Aorta (tissue), 5 donors: ENCODE measurements around the gene ATF4. TPM values are rescaled to one million over a fixed set of nuclear protein-coding genes. Genes with fewer than 3 reads are reported as not detected.

Experiments
- ATAC-seq: fragments of 200-7000 bp; cut with Tn5 transposase; one replicate; pipeline ENCODE4 v1.9.1; 2022; ENCODE audit warnings: moderate library complexity; ENCODE audit not compliant: low FRiP score
- DNase-seq, 2 donors: peaks; one replicate each; pipeline ENCODE4 v3.0.0-alpha.2; 2020
- H3K27ac ChIP-seq, 2 donors: one replicate each; pipeline ENCODE4 v1.5.1; 2013; ENCODE audit warnings: low read length in 2 of 2, mild to moderate bottlenecking in 2 of 2, moderate library complexity in 2 of 2, control low read depth in 1 of 2, inconsistent platforms in 1 of 2, low read depth in 1 of 2
- H3K27me3 ChIP-seq, 2 donors: one replicate each; pipeline ENCODE4 v1.6.1; 2013; ENCODE audit warnings: control low read depth in 1 of 2, low read length in 1 of 2, mild to moderate bottlenecking in 1 of 2, moderate library complexity in 1 of 2; ENCODE audit not compliant: insufficient read depth in 2 of 2, control insufficient read depth in 1 of 2
- H3K36me3 ChIP-seq, 2 donors: one replicate each; pipeline ENCODE4 v1.6.1; 2013; ENCODE audit warnings: control low read depth in 1 of 2, low read length in 1 of 2, mild to moderate bottlenecking in 1 of 2; ENCODE audit not compliant: insufficient read depth in 2 of 2, control insufficient read depth in 1 of 2
- H3K4me1 ChIP-seq, 2 donors: one replicate each; pipeline ENCODE4 v1.6.1; 2013; ENCODE audit warnings: low read length in 2 of 2, control low read depth in 1 of 2, mild to moderate bottlenecking in 1 of 2, moderate library complexity in 1 of 2; ENCODE audit not compliant: insufficient read depth in 2 of 2, control insufficient read depth in 1 of 2
- H3K4me3 ChIP-seq, 2 donors: one replicate each; pipeline ENCODE4 v1.5.1; 2013; ENCODE audit warnings: low read length in 2 of 2, control low read depth in 1 of 2, mild to moderate bottlenecking in 1 of 2
- H3K9me3 ChIP-seq: one replicate; pipeline ENCODE4 v1.6.1; 2013; ENCODE audit warnings: mild to moderate bottlenecking, low read length; ENCODE audit not compliant: control insufficient read depth
- WGBS, 2 donors: extraction: QIAGEN DNeasy Blood & Tissue Kit; methylation state at CpG; one replicate each; pipeline ENCODE4 v1.1.7; 2013; 5-methylcytosine and 5-hydroxymethylcytosine counted together
- intact Hi-C, 2 donors: fragments of 100-400 bp; cut with DNase I; formaldehyde crosslinking; loops; one replicate each; pipeline versions ENCODE4 v1.14.2 to v1.15.0; 2022
- long read RNA-seq, 2 donors: library from polyadenylated mRNA; unstranded; transcript quantifications; one replicate each; pipeline ENCODE4 v2.0.0, GENCODE V29; 2020 to 2021
- polyA plus RNA-seq, 2 donors: library from polyadenylated mRNA; stranded (reverse); fragments of 200-250 nt; gene quantifications; one replicate each; pipeline ENCODE4 v1.2.3, GENCODE V29; 2013
- total RNA-seq, 2 donors: library from RNA; stranded (reverse); fragmentation: NEBNext Ultra II Directional; extraction: Animal tissue kit (Norgen Biotek cat#: 25700); gene quantifications; one replicate each; pipeline ENCODE4 v1.2.1, GENCODE V29; 2021
- donor health status: healthy with polysubstance abuse.
- donor health status: Bipolar disorder and iron deficiency.
- donor health status: DM: no; HTN: no; CAD: no.
- donor health status: DM: no; HTN: no; CAD: no.
- donor health status: DM: yes; HTN: yes; CAD: no.

ATF4 gene
- total RNA-seq (100 to 1,000 TPM; 305 to 381 TPM), polyA plus RNA-seq (100 to 1,000 TPM; 515 to 759 TPM)
- long read RNA-seq, donor 1, transcript ATF4-202 (3 exons, 1,419 nt), result major isoform, 374 of 426 reads
- long read RNA-seq, donor 1, transcript ATF4-201 (2 exons, 2,019 nt), result minor isoform, 17 of 426 reads
- long read RNA-seq, donor 1, partial matches to known transcripts, result 1 of 426 reads
- long read RNA-seq, donor 1, other reads (novel, unspliced or antisense), result 34 of 426 reads
- long read RNA-seq, donor 2, transcript ATF4-202 (3 exons, 1,419 nt), result major isoform, 30 of 48 reads
- long read RNA-seq, donor 2, transcript ATF4-201 (2 exons, 2,019 nt), result minor isoform, 12 of 48 reads
- long read RNA-seq, donor 2, partial matches to known transcripts, result 5 of 48 reads
- long read RNA-seq, donor 2, other reads (novel, unspliced or antisense), result 1 of 48 reads

- intact Hi-C loops, result loop anchor here (2.0 to 10.0 kb wide), 3 partner anchors 18 to 206 kb away; partner anchors contain the start of genes MIEF1 (in 1 of the 2) and RPL3 (in 1 of the 2)
- H3K4me1 ChIP-seq, result no peaks in the 10 kb centered on the region
- peak; percentile 94 to 98 for DNase-seq
- peaks cover 4 to 10% of the 10 kb centered on the region in 2 donors for H3K36me3 ChIP-seq
- peak; percentile 89 for ATAC-seq
- H3K27me3 ChIP-seq, result no peaks in the 10 kb centered on the region
- peak within 1 kb of the TSS; percentile 97 to 98 for H3K27ac ChIP-seq
- H3K9me3 ChIP-seq, result no peaks in the 10 kb centered on the region
- WGBS, 2 donors, result 0% methylated on average over 78 to 86 of the region's 86 CpGs
- peak within 1 kb of the TSS; percentile 92 to 93 for H3K4me3 ChIP-seq
Observed at GRCh38 chr22:39520226-39521105, at the start of gene ATF4. Gene ATF4 (plus strand): TSS chr22:39520562. CDS start chr22:39521446, 884 bp downstream.

DNA sequence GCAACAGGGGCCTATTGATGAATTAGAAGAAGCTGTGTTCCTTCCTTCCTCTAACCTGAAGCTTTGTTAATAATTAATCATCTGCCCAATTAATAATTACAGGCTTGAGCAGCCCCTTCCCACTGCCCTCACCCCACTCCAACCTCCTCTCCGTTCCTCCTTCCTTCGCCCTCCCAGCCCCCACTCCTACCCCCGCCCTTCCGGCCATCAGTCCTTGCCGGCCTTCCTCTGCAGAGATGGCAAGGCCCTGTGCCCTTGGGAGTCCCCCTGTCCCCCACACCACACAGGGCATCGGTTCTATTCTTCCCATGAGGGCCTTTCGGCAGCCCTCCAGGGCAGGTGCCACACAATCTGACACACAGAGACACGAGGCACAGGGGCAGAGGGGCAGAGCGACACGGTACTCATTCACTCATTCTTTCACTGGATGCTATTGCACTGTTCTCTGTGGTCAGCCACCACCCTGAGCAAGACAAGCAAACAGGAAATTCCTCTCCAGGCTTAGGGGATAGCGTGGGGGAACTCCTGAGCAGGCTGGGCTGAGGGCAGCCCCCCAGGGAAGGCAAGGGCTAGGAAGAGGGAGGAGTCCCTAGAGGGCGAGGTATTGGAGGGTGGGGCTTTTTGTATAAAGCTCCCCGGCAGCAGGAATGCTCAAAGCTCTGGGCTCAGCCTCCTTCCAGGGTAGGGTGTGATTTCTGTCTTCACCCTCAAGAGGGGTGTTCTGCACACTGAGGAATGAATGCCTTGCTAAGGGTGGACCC, 48.8 kb upstream of the ATF4 start:
- Histone ChIP-seq H3K27me3 (no peaks in the 10 kb centered on the region), H3K9me3 (no peaks in the 10 kb centered on the region), H3K4me3 (no peak overlapping the region), H3K36me3 (no peaks in the 10 kb centered on the region), H3K4me1 (no peaks in the 10 kb centered on the region), H3K27ac (no peak overlapping the region)
- ATAC-seq, result no peak
- intact Hi-C loops, result no loop called here
- peak in 1 of 2 donors; percentile 45 for DNase-seq
- WGBS, 2 donors, result 62 to 66% methylated on average over 13 of the region's 13 CpGs

GRCh38 chr22:39472570-39473556, 47.5 kb upstream of the ATF4 start:
- no peak for ATAC-seq

GRCh38 chr22:39473851-39474250, 46.5 kb upstream of the ATF4 start:
- WGBS, 2 donors, result 86 to 93% methylated on average over 5 of the region's 5 CpGs
- Histone ChIP-seq H3K36me3 (no peaks in the 10 kb centered on the region), H3K27ac (no peak overlapping the region), H3K27me3 (no peaks in the 10 kb centered on the region), H3K9me3 (no peaks in the 10 kb centered on the region), H3K4me1 (no peaks in the 10 kb centered on the region), H3K4me3 (no peak overlapping the region)
- ATAC-seq (no peak), DNase-seq (no peak)
- intact Hi-C loops, result no loop called here

More at GRCh38 chr22:39472570-39473556, 47.5 kb upstream of the ATF4 start:
- 88 to 90% methylated on average over 19 of the region's 19 CpGs for WGBS, 2 donors
- no peaks in the 10 kb centered on the region for H3K36me3 ChIP-seq
- intact Hi-C loops, result no loop called here
- H3K27me3 ChIP-seq, result no peaks in the 10 kb centered on the region
- no peaks in the 10 kb centered on the region for H3K9me3 ChIP-seq
- H3K27ac ChIP-seq, result no peak overlapping the region
- no peak for DNase-seq
- H3K4me1 ChIP-seq, result no peaks in the 10 kb centered on the region
- no peak overlapping the region for H3K4me3 ChIP-seq

GRCh38 chr22:39474351-39475111, 45.8 kb upstream of the ATF4 start:
- no peak overlapping the region for H3K27ac ChIP-seq
- no peak for DNase-seq
- H3K4me3 ChIP-seq, result no peak overlapping the region
- H3K4me1 ChIP-seq, result no peaks in the 10 kb centered on the region
- no peaks in the 10 kb centered on the region for H3K9me3 ChIP-seq
- no peaks in the 10 kb centered on the region for H3K27me3 ChIP-seq
- ATAC-seq, result no peak
- 66 to 67% methylated on average over 10 to 11 of the region's 11 CpGs for WGBS, 2 donors
- H3K36me3 ChIP-seq, result no peaks in the 10 kb centered on the region
- intact Hi-C loops, result no loop called here

DNA sequence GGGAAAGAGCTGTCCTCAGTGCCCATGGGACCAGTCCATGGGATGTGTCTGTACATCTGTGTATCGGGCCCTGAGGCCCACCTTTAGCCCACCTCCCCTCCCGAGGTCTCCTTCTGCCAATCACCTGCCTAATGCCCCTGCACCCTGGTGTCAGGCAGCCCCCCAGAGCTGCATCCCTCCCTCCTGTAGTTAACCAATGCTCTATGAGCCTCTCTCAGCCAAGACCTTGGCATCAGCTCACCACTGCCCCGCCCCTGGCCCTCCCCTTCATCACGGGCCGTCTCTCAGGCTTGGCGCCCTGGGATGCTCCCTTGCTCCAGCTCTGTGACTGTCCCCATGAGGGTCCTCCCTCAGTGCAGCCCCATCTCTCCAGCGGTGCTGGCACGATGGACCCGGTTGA, 45.0 kb upstream of the ATF4 start:
- intact Hi-C loops, result no loop called here
- DNase-seq, result no peak
- no peaks in the 10 kb centered on the region for H3K9me3 ChIP-seq
- no peaks in the 10 kb centered on the region for H3K27me3 ChIP-seq
- H3K4me3 ChIP-seq, result no peak overlapping the region
- no peaks in the 10 kb centered on the region for H3K36me3 ChIP-seq
- H3K27ac ChIP-seq, result no peak overlapping the region
- H3K4me1 ChIP-seq, result no peaks in the 10 kb centered on the region
- WGBS, 2 donors, result 69 to 72% methylated on average over 9 of the region's 9 CpGs
- no peak for ATAC-seq

DNA sequence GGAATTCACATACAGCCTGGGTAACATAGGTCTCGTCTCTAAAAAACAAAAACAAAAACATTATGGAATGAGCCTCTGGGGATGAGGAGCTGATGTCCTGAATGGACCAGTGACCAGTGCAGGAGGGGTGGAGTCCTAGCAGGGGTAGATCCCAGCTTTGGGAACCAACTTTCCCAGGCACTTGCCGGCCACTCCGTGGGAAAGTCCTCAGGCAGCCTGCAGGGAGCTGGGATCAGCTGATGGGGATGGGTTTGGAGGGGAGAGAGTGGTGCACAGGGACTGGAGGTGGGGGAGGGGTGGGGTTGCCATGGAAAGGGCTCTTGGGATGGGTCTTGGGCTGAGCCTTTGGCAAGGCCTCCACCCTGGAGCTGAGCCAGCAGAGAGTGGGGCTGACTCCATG, 44.5 kb upstream of the ATF4 start:
- ATAC-seq (no peak), DNase-seq (no peak)
- H3K36me3 ChIP-seq, result no peaks in the 10 kb centered on the region
- no peaks in the 10 kb centered on the region for H3K9me3 ChIP-seq
- no peaks in the 10 kb centered on the region for H3K27me3 ChIP-seq
- H3K4me1 ChIP-seq, result no peaks in the 10 kb centered on the region
- 67 to 77% methylated on average over 3 of the region's 3 CpGs for WGBS, 2 donors
- H3K27ac ChIP-seq, result no peak overlapping the region
- intact Hi-C loops, result no loop called here
- H3K4me3 ChIP-seq, result no peak overlapping the region
